Transverse colon (tissue), 4 donors: ENCODE results near the gene GALNT13. TPM values are rescaled to one million over a fixed set of nuclear protein-coding genes. Genes with fewer than 3 reads are reported as not detected.

Source experiments
- DNase-seq: peaks from one replicate; pipeline ENCODE4 v3.0.0-alpha.2; 2019
- H3K27ac ChIP-seq, 4 donors: fragments of 200-600 bp; sonication (generic); 2 replicates each; pipeline ENCODE4 v1.5.1; 2016 to 2018; ENCODE audit warnings: inconsistent platforms in 4 of 4
- H3K27me3 ChIP-seq: fragments of 200-600 bp; sonication (generic); 2 replicates; pipeline ENCODE4 v1.5.1; 2017; ENCODE audit warnings: inconsistent platforms
- H3K36me3 ChIP-seq, 4 donors: fragments of 200-600 bp; sonication (generic); 2 replicates each; pipeline ENCODE4 v1.5.1; 2017 to 2019; ENCODE audit warnings: inconsistent platforms in 4 of 4
- H3K4me1 ChIP-seq, 4 donors: fragments of 200-600 bp; sonication (generic); 2 replicates each; pipeline ENCODE4 v1.5.1; 2017 to 2020; ENCODE audit warnings: inconsistent platforms in 4 of 4
- H3K4me3 ChIP-seq, 4 donors: fragments of 200-600 bp; sonication (generic); 1 replicate in 1 of 4; 2 replicates in 3 of 4; pipeline versions ENCODE4 v1.5.1 to v1.6.1; 2017 to 2019; ENCODE audit warnings: inconsistent platforms in 4 of 4
- H3K9me3 ChIP-seq, 2 donors: fragments of 200-600 bp; sonication (generic); 2 replicates each; pipeline ENCODE4 v1.5.1; 2017 to 2019; ENCODE audit warnings: inconsistent platforms in 2 of 2
- CTCF ChIP-seq, 5 experiments: fragments of 200-600 bp in 3 of 5; fragments of 450-650 bp in 2 of 5; sonication (generic) in 3 of 5; IDR thresholded peaks; 1 replicate in 2 of 5; 2 replicates in 3 of 5; pipeline ENCODE4 v1.5.1; 2016 to 2017; ENCODE audit warnings: antibody characterized with exemption in 5 of 5, inconsistent platforms in 3 of 5, mild to moderate bottlenecking in 2 of 5, moderate library complexity in 1 of 5
- EP300 ChIP-seq: sonication (generic); formaldehyde crosslinking; IDR thresholded peaks from one replicate; pipeline ENCODE4 v1.6.1; 2017; ENCODE audit warnings: antibody characterized with exemption, low read depth
- POLR2A ChIP-seq: fragments of 450-650 bp; IDR thresholded peaks from one replicate; pipeline ENCODE4 v1.6.1; 2016; ENCODE audit warnings: antibody characterized with exemption, mild to moderate bottlenecking, moderate library complexity
- POLR2AphosphoS5 ChIP-seq, 3 donors: sonication (generic); formaldehyde crosslinking; IDR thresholded peaks; one replicate each; pipeline ENCODE4 v1.6.1; 2016; ENCODE audit warnings: antibody characterized with exemption in 3 of 3
- WGBS, 2 donors: methylation state at CpG; one replicate each; pipeline ENCODE4 v1.1.5; 2018; ENCODE audit warnings: low coverage in 1 of 2; 5-methylcytosine and 5-hydroxymethylcytosine counted together
- in situ Hi-C, 4 donors: fragments of 200-750 bp; cut with MboI; loops; one replicate each; pipeline versions ENCODE4 v1.15.0 to v1.15.1; 2017; ENCODE audit warnings: low sequenced_read_pairs in 3 of 4, low pct_ligation_motif_present in 1 of 4, low pct_unique_long_range_greater_than_20kb in 1 of 4
- intact Hi-C: fragments of 100-400 bp; cut with DNase I; formaldehyde crosslinking; loops from one replicate; pipeline ENCODE4 v1.15.1; 2023; ENCODE audit warnings: low total_unique reads
- total RNA-seq, 4 donors: library from RNA; depleted of rRNA; stranded (reverse); fragments of >200 nt; gene quantifications; one replicate each; pipeline ENCODE4 v1.1.0, GENCODE V29; 2016

Gene GALNT13
- total RNA-seq, 4 donors from 2014 or later, result 0.41 to 0.95 TPM; not detected in 2

GRCh38 chr2:154428022-154428421 lies 556.3 kb downstream of the GALNT13 start:
- Histone ChIP-seq H3K4me3 (no peak overlapping the region), H3K27ac (no peak overlapping the region), H3K27me3 (no peaks in the 10 kb centered on the region), H3K9me3 (no peaks in the 10 kb centered on the region), H3K4me1 (no peaks in the 10 kb centered on the region), H3K36me3 (no peaks in the 10 kb centered on the region)
- intact Hi-C loops (no loop called here), in situ Hi-C loops (no loop called here)
- 81 to 84% methylated on average over 8 of the region's 8 CpGs for WGBS, 2 donors
- TF ChIP-seq CTCF (IDR thresholded peaks at IDR 0.05), result no peak
- TF ChIP-seq POLR2AphosphoS5 (IDR thresholded peaks at IDR 0.05), result no peak
- TF ChIP-seq EP300, result no peak
- TF ChIP-seq POLR2A, result no peak
- DNase-seq, result no peak

- DNase-seq, result no peak
- H3K9me3 ChIP-seq, result no peaks in the 10 kb centered on the region
- no peaks in the 10 kb centered on the region for H3K36me3 ChIP-seq
- TF ChIP-seq CTCF (IDR thresholded peaks at IDR 0.05) (no peak), POLR2AphosphoS5 (IDR thresholded peaks at IDR 0.05) (no peak), EP300 (no peak), POLR2A (no peak)
- no peak overlapping the region for H3K27ac ChIP-seq
- in situ Hi-C loops (no loop called here), intact Hi-C loops (no loop called here)
- no peaks in the 10 kb centered on the region for H3K27me3 ChIP-seq
- no peak overlapping the region for H3K4me3 ChIP-seq
- no peaks in the 10 kb centered on the region for H3K4me1 ChIP-seq
These were observed 561.3 kb downstream of the GALNT13 start for GRCh38 chr2:154433010-154433409.

GRCh38 chr2:154437104-154437503 lies 565.4 kb downstream of the GALNT13 start:
- intact Hi-C loops, result no loop called here
- no peak for DNase-seq
- H3K4me1 ChIP-seq, result no peaks in the 10 kb centered on the region
- WGBS, 2 donors, result 53 to 59% methylated on average over 8 of the region's 8 CpGs
- H3K27me3 ChIP-seq, result no peaks in the 10 kb centered on the region
- H3K9me3 ChIP-seq, result no peaks in the 10 kb centered on the region
- in situ Hi-C loops, result no loop called here
- no peaks in the 10 kb centered on the region for H3K36me3 ChIP-seq
- no peak overlapping the region for H3K27ac ChIP-seq
- H3K4me3 ChIP-seq, result no peak overlapping the region
- TF ChIP-seq POLR2A, result no peak
- no peak for TF ChIP-seq EP300
- no peak for TF ChIP-seq POLR2AphosphoS5 (IDR thresholded peaks at IDR 0.05)
- no peak for TF ChIP-seq CTCF (IDR thresholded peaks at IDR 0.05)

- in situ Hi-C loops (no loop called here), intact Hi-C loops (no loop called here)
- no peak overlapping the region for H3K27ac ChIP-seq
- 31 to 36% methylated on average over 2 of the region's 2 CpGs for WGBS, 2 donors
- H3K9me3 ChIP-seq, result no peaks in the 10 kb centered on the region
- no peaks in the 10 kb centered on the region for H3K27me3 ChIP-seq
- no peaks in the 10 kb centered on the region for H3K4me1 ChIP-seq
- no peaks in the 10 kb centered on the region for H3K36me3 ChIP-seq
- H3K4me3 ChIP-seq, result no peak overlapping the region
- TF ChIP-seq POLR2AphosphoS5 (IDR thresholded peaks at IDR 0.05), result no peak
- TF ChIP-seq CTCF (IDR thresholded peaks at IDR 0.05), result peak in 1 of 5 experiments; percentile 5
- no peak for DNase-seq
These were observed 567.4 kb downstream of the GALNT13 start for GRCh38 chr2:154439156-154439555.
